GM23248 (cell line): Measurements from ENCODE around the gene BBIP1.

ENCODE experiments used
- EZH2 ChIP-seq: fragments of 200-600 bp; sonication (generic); IDR thresholded peaks from 2 replicates; pipeline ENCODE4 v1.6.1; 2018; ENCODE audit warnings: antibody characterized with exemption, mild to moderate bottlenecking; ENCODE audit not compliant: insufficient read depth, poor library complexity, severe bottlenecking
- EZH2phosphoT487 ChIP-seq: fragments of 200-600 bp; sonication (generic); IDR thresholded peaks from 2 replicates; pipeline ENCODE4 v1.6.1; 2018; ENCODE audit warnings: antibody characterized with exemption, moderate library complexity, mild to moderate bottlenecking, low read depth; ENCODE audit not compliant: insufficient read depth

GRCh38 chr10:110867807-110868465 lies 51.0 kb downstream of the BBIP1 start:
- no peak for TF ChIP-seq EZH2
- TF ChIP-seq EZH2phosphoT487: no peak
